SH-SY5Y (cell line): ENCODE results near the gene ARHGAP18.

Experiments used
- GATA2 ChIP-seq: IDR thresholded peaks from 2 replicates; pipeline ENCODE4 v1.6.1; 2011; ENCODE audit warnings: mild to moderate bottlenecking, low read depth, low read length
- GATA3 ChIP-seq: IDR thresholded peaks from 2 replicates; pipeline ENCODE4 v1.6.1; 2011; ENCODE audit warnings: low read depth, mild to moderate bottlenecking, low read length, moderate library complexity

GRCh38 chr6:129736105-129736504 is 26.1 kb upstream of the ARHGAP18 start:
- TF ChIP-seq GATA2, result no peak
- TF ChIP-seq GATA3, result no peak
